Activated naive CD8-positive, alpha-beta T cell treated with anti-CD3 and anti-CD28 coated beads, Interleukin-2, amount 50 U/mL, for 24 hours (primary cell): ENCODE results near the gene CCDC69.
"Not testable (repeated sequence)": the region's sequence is repeated elsewhere in the genome, so short reads cannot be mapped to it uniquely, and the experiment has no call there.

Experiments used
- ATAC-seq: fragments of 150-1000 bp; cut with Tn5 transposase; one replicate; pipeline ENCODE4 v1.10.0; 2021
- DNase-seq: peaks from one replicate; pipeline ENCODE4 v3.0.0; 2021
- H3K27ac Mint-ChIP-seq: one replicate; pipeline ENCODE4 v1.8.0; 2021; ENCODE audit warnings: mild to moderate bottlenecking, mixed read lengths
- H3K27me3 Mint-ChIP-seq: one replicate; pipeline ENCODE4 v1.8.0; 2021; ENCODE audit warnings: mixed read lengths
- H3K36me3 Mint-ChIP-seq: one replicate; pipeline ENCODE4 v1.8.0; 2021; ENCODE audit warnings: low read depth, mixed read lengths
- H3K4me1 Mint-ChIP-seq: one replicate; pipeline ENCODE4 v1.8.0; 2021; ENCODE audit warnings: mixed read lengths
- H3K4me3 Mint-ChIP-seq: one replicate; pipeline ENCODE4 v1.8.0; 2021; ENCODE audit warnings: mild to moderate bottlenecking, moderate library complexity, mixed read lengths
- H3K9me3 Mint-ChIP-seq: one replicate; pipeline ENCODE4 v1.8.0; 2021; ENCODE audit warnings: mixed read lengths

CCDC69 gene, protein sequence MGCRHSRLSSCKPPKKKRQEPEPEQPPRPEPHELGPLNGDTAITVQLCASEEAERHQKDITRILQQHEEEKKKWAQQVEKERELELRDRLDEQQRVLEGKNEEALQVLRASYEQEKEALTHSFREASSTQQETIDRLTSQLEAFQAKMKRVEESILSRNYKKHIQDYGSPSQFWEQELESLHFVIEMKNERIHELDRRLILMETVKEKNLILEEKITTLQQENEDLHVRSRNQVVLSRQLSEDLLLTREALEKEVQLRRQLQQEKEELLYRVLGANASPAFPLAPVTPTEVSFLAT

DNA sequence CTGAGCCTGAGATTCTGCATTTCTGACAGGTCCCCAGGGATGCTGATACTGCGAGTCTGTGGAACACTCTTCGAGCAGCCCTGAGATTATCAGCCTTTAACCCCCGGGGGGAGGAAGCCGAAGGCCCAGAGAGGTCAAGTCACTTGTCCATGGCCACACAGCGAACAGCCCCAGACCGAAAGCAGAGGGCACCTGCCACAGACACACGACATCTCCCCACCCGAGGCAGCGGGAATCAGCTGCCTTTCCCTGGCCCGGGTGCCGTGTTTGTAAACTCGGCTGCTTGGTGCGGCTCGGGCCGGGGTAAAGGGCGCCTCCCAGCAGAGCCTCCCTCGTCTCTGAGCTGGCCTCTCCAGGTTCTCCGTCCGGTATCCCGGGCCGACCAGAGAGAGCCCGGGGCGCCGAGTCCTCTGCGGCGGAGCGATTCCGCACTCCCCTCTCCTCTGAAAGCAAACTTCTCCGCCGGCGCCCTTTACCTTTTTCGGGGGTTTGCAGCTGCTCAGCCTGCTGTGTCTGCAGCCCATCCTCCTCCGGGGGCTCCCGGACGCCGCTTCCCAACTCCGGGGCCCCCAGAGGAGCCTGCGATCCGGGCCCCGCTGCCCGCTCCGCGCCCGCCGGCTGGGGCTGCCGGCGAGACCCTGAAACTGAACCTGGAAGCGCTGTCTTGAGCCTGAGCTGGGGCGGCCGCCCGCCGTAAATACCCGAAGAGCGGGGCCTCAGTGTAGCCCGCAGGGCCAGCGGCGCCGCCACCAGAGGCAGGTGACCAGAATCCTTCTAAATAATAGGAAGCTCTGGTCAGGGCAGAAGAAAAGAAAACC lies at the start of gene CCDC69:
Gene CCDC69, minus strand, starts transcription at position 646 of the 818 bp plus-strand sequence. Its CDS starts 122 bp downstream, at position 524.
- Mint-ChIP-seq H3K4me1 (peaks cover 57% of the 10 kb centered on the region), H3K27ac (peak within 1 kb of the TSS; percentile 84), H3K36me3 (peaks cover 10% of the 10 kb centered on the region), H3K27me3 (no peaks in the 10 kb centered on the region), H3K4me3 (peak within 1 kb of the TSS; percentile 84), H3K9me3 (no peaks in the 10 kb centered on the region)
- DNase-seq (peak; percentile 74), ATAC-seq (peak; percentile 78)

DNA sequence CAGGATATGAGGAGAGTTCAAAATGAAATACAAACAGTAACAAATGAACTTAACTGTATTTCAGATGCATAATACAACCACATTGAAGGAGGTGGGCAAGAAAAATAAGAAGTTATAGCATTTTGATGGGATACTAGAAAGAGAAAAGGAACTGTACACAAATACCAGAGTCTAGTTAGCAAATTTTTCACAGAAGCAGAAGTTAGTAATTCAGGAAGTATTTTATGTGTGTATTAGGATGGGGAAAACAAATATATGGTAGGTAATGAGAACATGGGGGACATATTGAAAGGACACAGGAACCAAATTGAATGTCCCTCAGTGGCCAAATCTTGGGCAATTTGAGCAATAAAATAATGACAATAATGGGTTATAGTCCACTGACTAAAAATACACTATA lies 47.4 kb upstream of the CCDC69 start:
- H3K27ac Mint-ChIP-seq = no peak overlapping the region
- ATAC-seq = no peak
- H3K9me3 Mint-ChIP-seq = no peaks in the 10 kb centered on the region
- no peak overlapping the region for H3K4me3 Mint-ChIP-seq
- DNase-seq = no peak
- H3K27me3 Mint-ChIP-seq = no peaks in the 10 kb centered on the region
- H3K36me3 Mint-ChIP-seq = peaks cover 4% of the 10 kb centered on the region
- H3K4me1 Mint-ChIP-seq = no peaks in the 10 kb centered on the region

DNA sequence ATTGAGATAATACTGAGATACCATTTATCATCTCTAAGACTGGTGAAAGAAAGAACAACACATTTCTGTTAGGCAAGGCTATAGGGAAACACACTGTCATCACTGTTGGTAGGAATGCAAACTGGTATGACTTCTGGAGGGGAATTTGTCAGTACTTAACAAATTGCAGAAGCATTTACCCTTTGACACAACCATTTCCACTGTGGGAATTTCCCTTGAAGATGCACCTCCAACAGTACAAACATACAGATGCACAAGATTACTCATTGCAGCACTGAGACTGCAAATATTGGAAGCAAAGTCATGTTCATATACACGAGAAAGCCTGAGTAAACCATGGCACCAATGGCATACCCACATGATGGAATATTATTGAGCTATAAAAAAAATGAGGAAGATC lies 46.7 kb upstream of the CCDC69 start:
- no peaks in the 10 kb centered on the region for H3K4me1 Mint-ChIP-seq
- DNase-seq (no peak), ATAC-seq (peak; percentile 98)
- no peak overlapping the region for H3K4me3 Mint-ChIP-seq
- no peak overlapping the region for H3K27ac Mint-ChIP-seq
- no peaks in the 10 kb centered on the region for H3K27me3 Mint-ChIP-seq
- H3K36me3 Mint-ChIP-seq = peaks cover 9% of the 10 kb centered on the region
- no peaks in the 10 kb centered on the region for H3K9me3 Mint-ChIP-seq

DNA sequence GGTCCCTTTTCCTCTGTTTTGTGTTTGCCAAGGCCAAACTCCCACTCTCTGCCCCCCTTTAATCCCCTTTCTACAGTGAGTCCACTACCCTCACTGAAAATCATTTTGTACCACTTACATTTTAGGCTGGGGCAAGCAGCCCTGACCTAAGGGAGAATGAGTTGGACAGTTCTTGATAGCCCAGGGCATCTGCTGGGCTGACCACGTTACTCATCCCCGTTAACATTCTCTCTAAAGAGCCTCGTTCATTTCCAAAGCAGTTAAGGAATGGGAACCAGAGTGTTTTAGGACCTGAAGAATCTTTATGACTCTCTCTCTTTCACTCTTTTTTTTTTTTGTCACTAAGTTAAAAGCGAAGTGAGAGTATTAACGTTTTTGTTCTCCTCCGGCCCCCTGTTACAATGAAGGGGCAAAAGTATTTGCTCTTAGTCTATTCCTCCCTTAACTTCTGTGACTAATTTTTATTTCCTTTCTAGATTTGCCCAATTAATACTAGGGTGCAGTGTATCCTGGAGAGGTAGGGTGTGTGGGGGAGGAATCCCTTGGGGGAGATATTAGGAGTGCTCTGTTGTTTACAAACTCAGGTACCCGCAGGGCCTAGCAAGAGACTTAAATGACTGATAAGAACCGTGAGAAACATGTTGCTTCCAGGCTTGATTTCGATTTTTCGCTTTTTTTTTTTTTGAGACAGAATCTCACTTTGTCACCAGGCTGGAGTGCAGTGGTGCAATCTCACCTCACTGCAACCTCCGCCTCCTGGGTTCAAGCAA lies 43.8 kb upstream of the CCDC69 start:
- Mint-ChIP-seq H3K4me3 (no peak overlapping the region), H3K4me1 (peaks cover 12% of the 10 kb centered on the region), H3K27me3 (no peaks in the 10 kb centered on the region), H3K36me3 (peaks cover 16% of the 10 kb centered on the region), H3K27ac (no peak overlapping the region), H3K9me3 (no peaks in the 10 kb centered on the region)
- DNase-seq = no peak
- ATAC-seq = no peak

DNA sequence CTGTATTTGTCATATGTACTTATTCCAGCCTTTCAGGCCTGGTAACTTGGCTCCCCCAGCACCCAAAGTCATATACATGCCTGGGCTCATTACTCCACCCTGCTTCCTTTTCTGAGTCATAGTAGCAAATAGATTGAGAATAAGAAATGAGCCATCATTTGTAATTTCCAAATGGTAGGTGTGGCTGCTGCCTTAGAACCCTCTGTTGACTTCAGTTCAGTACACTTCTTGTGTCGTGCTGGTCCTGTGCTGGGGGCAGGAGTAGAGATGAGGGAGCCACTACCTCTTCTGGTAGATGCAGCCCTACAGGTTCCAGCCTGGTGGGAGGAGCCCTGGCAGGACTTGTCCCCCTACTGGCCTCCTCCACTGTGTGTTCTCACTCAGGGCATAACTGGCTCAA lies 40.2 kb upstream of the CCDC69 start:
- Mint-ChIP-seq H3K4me3 (no peak overlapping the region), H3K36me3 (peaks cover 18% of the 10 kb centered on the region), H3K27me3 (no peaks in the 10 kb centered on the region), H3K9me3 (no peaks in the 10 kb centered on the region), H3K27ac (peak overlapping the region; percentile 80), H3K4me1 (peaks cover 12% of the 10 kb centered on the region)
- no peak for DNase-seq
- peak; percentile 91 for ATAC-seq

DNA sequence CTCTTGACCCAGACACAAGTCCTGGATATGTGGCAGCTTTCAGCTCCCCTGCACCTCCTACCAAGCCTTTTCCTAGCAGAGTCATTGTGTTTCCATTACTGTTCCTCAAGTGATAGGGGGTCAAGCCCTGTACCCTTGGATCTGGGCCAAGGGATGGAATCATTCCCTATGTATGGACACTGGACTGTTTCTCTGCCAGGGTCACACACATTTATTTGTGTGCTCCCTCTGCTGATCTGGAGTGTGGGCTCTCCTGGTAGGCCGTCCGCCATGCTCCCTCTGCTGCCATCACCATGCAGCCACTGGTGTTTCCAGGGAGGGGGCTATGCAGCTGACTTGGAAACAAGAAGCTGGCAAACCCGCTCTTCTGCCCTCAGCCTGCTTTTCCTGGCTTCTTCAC lies 38.6 kb upstream of the CCDC69 start:
- H3K4me3 Mint-ChIP-seq = no peak overlapping the region
- no peaks in the 10 kb centered on the region for H3K9me3 Mint-ChIP-seq
- ATAC-seq = no peak
- no peaks in the 10 kb centered on the region for H3K27me3 Mint-ChIP-seq
- H3K36me3 Mint-ChIP-seq = peaks cover 14% of the 10 kb centered on the region
- no peak for DNase-seq
- peaks cover 23% of the 10 kb centered on the region for H3K4me1 Mint-ChIP-seq
- H3K27ac Mint-ChIP-seq = no peak overlapping the region

DNA sequence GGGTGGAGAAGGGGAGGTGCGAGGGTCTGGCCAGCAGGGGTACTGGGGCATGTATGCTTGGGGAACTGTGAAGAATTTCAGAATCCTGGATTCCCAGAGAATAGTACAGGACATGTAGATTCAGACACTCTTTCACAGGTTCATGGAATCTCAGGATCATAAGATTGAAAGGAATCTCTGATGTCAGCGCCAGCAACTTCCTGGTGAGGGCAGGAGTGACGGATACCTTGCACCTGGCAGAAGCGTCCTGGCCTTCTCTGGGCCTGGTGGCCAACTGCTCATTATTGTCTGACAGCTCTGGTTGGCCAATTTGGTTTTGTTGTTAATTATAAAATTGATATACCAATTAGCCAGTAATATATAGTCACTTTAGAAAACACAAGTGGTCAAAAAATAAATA lies 36.0 kb upstream of the CCDC69 start:
- no peak overlapping the region for H3K4me3 Mint-ChIP-seq
- ATAC-seq = no peak

DNA sequence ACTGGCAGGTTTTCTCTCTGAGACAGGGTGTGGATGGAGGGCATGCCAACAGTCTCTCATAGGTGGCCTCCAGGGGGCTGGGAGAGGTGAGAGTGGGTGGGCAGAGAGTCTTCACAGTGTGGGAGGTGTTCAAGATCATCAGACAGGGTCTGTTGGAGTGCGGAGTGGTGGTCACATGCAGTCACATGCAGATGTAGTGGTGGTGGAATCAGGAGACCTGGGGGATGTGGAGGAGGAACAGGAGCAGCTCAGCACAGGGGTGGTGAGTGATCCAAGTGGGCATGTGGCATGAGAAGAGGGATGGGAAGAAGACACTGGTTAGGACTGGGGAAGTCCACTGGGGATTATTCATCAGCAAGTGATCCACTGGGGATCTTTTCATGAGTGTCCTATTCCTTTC lies 34.9 kb upstream of the CCDC69 start:
- Mint-ChIP-seq H3K36me3 (peaks cover 3% of the 10 kb centered on the region), H3K4me1 (peaks cover 44% of the 10 kb centered on the region), H3K4me3 (no peak overlapping the region), H3K9me3 (no peaks in the 10 kb centered on the region), H3K27ac (peak overlapping the region; percentile 72), H3K27me3 (no peaks in the 10 kb centered on the region)
- DNase-seq = no peak
- no peak for ATAC-seq

More for the DNA sequence above, 36.0 kb upstream of the CCDC69 start:
- Mint-ChIP-seq H3K36me3 (peaks cover 9% of the 10 kb centered on the region), H3K27me3 (no peaks in the 10 kb centered on the region), H3K27ac (no peak overlapping the region), H3K9me3 (no peaks in the 10 kb centered on the region), H3K4me1 (peaks cover 40% of the 10 kb centered on the region)
- no peak for DNase-seq

DNA sequence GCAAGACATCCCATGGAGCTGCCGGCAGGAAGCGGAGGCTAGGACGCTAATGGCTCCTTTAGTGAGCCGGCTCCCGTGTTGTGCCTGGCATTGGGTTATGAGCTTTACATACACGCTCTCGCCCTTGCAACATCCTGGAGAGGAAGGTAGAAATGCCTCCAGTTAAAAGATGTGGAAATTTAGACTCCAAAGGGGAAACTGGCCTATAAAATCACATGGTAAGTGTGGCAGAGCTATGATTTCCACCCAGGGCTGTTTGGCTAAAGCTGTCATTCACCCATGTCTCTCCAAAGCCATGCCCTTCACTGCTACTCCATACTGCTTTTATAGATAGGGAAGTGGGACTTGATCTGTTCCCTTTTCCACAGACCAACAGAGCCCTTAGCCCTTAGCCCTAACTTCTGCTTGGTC lies 34.3 kb upstream of the CCDC69 start:
- no peaks in the 10 kb centered on the region for H3K9me3 Mint-ChIP-seq
- DNase-seq = no peak
- no peaks in the 10 kb centered on the region for H3K27me3 Mint-ChIP-seq
- ATAC-seq = no peak
- H3K27ac Mint-ChIP-seq = no peak overlapping the region
- peaks cover 45% of the 10 kb centered on the region for H3K4me1 Mint-ChIP-seq
- H3K36me3 Mint-ChIP-seq = peaks cover 2% of the 10 kb centered on the region
- no peak overlapping the region for H3K4me3 Mint-ChIP-seq

DNA sequence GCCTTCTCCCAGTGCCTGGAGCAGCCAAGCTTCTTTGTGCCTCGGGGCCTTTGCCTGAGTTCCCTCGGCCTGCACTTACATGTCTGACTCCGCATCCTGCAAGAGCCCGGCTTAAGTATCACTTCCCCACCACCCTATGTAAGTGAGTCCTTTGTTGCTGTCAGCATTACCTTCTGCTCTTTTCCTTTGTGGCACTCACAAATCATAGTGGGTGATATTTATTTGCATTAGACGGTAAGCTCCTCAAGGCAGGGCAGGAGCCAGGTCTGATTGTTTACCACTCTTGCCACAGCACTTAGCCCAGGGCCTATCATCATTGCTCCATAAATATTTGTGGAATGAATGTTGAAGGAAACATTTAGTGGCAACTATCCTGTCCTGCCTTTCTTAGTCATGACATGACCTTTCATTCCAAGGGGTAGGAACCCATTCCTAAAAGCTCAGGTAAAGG lies 33.9 kb upstream of the CCDC69 start:
- Mint-ChIP-seq H3K9me3 (no peaks in the 10 kb centered on the region), H3K4me1 (peaks cover 47% of the 10 kb centered on the region), H3K36me3 (peaks cover 2% of the 10 kb centered on the region), H3K27ac (no peak overlapping the region), H3K27me3 (no peaks in the 10 kb centered on the region), H3K4me3 (no peak overlapping the region)
- DNase-seq (no peak), ATAC-seq (no peak)

DNA sequence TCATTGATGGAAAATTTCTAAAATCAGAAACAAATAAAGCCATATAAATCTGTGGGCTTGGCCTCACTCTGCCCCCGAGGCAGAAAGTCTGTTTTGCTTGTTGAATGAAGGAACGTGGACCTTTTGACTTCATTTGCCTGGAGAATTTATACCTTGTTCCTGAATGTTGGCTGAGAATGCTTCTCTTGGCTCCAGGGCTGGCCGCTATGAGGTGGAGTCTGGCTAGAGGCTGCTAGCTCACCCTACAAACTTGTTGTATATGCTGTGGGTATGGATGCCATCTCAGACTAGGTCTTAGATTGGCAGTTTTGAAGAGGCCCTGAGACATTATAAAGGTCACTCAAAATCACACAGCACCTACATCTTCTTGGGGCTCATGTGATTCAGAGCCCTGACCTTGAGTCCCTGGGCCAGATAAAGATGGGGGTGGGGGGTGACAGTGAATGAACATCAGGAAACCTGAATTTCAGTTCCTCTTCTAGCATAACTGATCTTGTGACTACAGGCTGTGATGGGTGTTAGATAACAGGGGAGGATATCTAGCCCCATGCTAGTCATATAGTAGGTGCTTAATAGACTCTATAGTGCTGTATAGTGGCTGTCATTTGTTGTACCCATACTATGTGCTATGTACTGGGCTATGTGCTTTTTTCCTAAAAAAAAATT lies 31.9 kb upstream of the CCDC69 start:
- peak overlapping the region; percentile 44 for H3K27ac Mint-ChIP-seq
- H3K4me1 Mint-ChIP-seq = peaks cover 64% of the 10 kb centered on the region
- H3K9me3 Mint-ChIP-seq = no peaks in the 10 kb centered on the region
- peak overlapping the region; percentile 2 for H3K4me3 Mint-ChIP-seq
- H3K36me3 Mint-ChIP-seq = peaks cover 2% of the 10 kb centered on the region
- ATAC-seq (no peak), DNase-seq (no peak)
- H3K27me3 Mint-ChIP-seq = no peaks in the 10 kb centered on the region

DNA sequence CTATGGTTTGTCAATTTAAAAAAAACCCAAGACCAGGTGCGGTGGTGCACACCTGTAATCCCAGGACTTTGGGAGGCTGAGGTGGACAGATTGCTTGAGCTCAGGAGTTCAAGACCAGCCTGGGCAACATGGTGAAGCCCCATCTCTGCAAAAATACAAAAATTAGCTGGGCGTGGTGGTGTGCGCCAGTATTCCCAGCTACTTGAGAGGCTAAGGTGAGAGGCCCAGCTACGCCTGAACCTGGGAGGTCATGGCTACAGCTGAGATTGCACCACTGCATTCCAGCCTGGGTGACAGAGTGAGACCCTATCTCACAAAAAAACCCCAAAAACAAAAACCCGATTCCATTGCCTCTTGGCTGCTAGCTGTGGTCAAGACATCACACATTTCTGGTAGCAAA lies 31.1 kb upstream of the CCDC69 start:
- DNase-seq, H3K36me3 Mint-ChIP-seq, ATAC-seq, H3K27me3 Mint-ChIP-seq, H3K9me3 Mint-ChIP-seq: not testable (repeated sequence)
- peak overlapping the region; percentile 2 for H3K4me3 Mint-ChIP-seq
- peak overlapping the region; percentile 44 for H3K27ac Mint-ChIP-seq
- H3K4me1 Mint-ChIP-seq = peaks cover 72% of the 10 kb centered on the region

DNA sequence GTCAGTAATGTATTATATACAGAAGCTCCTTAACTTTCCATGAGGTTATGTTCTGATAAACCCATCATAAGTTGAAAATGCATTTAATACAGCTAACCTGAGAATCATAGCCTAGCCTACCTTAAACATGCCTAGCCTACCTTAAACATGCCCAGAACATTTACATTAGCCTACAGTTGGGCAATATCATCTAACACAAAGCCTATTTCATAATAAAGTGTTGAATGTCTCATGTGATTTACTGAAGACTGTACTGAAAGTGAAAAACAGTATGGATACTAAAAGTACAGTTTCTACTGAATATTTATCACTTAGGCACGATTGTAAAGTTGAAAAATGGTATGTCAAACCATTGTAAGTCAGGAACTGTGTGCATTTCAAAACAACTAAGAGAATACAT lies 30.7 kb upstream of the CCDC69 start:
- Mint-ChIP-seq H3K9me3 (no peaks in the 10 kb centered on the region), H3K27ac (no peak overlapping the region), H3K36me3 (no peaks in the 10 kb centered on the region), H3K4me1 (peaks cover 72% of the 10 kb centered on the region), H3K4me3 (no peak overlapping the region), H3K27me3 (no peaks in the 10 kb centered on the region)
- DNase-seq = no peak
- ATAC-seq = no peak

DNA sequence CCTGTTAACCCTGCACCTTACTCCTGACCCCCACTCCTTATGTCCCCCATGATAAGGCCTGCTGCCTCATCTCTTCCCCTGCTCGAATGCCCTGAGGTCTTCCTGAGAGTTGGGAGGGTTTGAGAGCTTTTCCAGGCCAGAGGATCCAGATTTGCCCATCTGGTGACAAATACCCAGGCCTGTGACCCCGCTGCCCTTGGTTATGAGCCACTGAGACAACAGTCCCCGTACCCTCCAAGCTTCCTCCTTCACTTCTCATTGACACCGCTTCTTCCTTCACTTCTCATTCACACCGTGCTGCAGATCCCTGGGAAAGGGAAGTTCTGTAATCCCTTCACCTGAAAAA lies 29.7 kb upstream of the CCDC69 start:
- H3K4me1 Mint-ChIP-seq = peaks cover 68% of the 10 kb centered on the region
- peak overlapping the region; percentile 90 for H3K27ac Mint-ChIP-seq
- H3K36me3 Mint-ChIP-seq = no peaks in the 10 kb centered on the region
- no peak for ATAC-seq
- H3K27me3 Mint-ChIP-seq = no peaks in the 10 kb centered on the region
- no peaks in the 10 kb centered on the region for H3K9me3 Mint-ChIP-seq
- H3K4me3 Mint-ChIP-seq = peak overlapping the region; percentile 87
- no peak for DNase-seq
